ENCODE measurements around the gene CHAD. TPM values are rescaled to one million over a fixed set of nuclear protein-coding genes. Genes with fewer than 3 reads are reported as not detected.
"Not testable (repeated sequence)": the region's sequence is repeated elsewhere in the genome, so short reads cannot be mapped to it uniquely, and the experiment has no call there.

Gene CHAD
- polyA plus RNA-seq, 3 donors, result 2.0 to 4.0 (median 3.6) TPM

DNA sequence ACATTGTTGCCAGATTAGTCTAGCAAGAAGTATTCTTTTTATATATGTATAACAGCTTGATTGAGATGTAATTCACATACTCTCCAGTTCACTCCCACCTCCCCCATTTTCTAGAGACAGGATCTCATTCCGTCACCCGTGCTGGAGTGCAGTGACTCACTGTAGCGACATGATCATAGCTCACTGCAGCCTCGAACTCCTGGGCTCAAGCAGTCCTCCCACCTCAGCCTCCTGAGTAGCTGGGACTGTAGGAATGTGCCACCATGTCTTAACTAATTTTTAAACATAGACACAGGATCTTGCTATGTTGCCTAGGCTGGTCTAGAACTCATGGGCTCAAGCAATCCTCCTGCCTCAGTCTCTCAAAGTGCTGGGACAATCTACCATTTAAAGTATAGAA, 6.7 kb upstream of the CHAD start:
- no peak for DNase-seq

DNA sequence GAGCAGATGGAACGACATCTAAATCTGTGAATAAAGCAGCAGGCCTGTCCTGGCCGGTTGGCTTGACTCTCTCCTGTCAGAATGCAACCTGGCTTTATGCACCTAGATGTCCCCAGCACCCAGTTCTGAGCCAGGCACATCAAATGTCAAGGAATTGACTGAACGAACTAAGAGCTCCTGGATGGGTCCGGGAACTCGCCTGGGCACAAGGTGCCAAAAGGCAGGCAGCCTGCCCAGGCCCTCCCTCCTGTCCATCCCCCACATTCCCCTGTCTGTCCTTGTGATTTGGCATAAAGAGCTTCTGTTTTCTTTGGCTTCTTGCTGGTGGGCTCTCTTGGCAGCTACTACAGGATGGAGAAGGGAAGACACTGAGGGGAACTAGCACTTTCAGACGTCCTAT, 5.8 kb upstream of the CHAD start:
- DNase-seq, result no peak

DNA sequence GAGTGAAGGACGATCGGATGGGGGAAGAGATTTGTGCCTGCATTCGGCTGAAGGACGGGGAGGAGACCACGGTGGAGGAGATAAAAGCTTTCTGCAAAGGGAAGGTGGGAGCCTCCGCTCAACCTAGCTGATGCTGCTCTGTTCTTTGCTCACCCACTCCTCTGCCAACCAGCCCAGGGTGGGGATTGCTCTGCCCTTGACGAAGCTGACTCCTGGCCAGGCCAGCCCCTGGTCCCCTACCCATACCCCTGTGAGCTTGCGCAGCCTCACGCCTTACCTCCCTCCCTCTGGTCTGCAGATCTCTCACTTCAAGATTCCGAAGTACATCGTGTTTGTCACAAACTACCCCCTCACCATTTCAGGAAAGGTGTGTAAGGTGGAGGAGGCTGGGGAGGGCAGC, 5.2 kb upstream of the CHAD start:
- no peak for DNase-seq

DNA sequence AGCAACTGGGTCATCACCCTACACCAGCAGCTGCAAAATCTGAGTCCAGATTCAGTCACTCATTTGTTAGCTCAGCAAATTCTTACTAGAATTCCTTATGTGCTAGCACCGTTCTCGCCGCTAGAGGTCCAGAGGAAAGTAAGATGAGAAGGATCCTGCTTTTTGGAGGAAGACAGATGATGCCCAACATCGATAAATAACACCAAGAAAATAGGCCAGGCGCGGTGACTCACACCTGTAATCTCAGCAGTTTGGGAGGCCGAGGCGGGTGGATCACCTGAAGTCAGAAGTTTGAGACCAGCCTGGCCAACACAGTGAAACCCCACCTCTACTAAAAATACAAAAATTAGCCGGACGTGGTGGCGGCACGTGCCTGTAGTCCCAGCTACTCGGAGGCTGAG, 4.1 kb upstream of the CHAD start:
- DNase-seq, result not testable (repeated sequence)

DNA sequence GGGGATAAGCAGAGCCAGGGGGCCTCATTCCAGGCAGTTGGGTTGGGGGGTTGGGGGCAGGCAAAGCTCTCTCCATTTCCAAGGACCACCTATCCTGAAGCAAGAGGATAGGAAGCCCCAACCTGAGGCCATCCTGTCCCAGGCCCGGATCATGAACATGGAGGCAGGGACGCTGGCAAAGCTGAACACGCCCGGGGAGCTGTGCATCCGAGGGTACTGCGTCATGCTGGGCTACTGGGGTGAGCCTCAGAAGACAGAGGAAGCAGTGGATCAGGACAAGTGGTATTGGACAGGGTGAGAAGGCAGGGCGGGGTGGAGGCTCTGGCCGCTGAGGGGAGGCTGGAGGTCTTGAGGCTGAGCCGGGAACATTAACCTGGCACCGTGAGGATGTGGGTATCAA, 3.6 kb upstream of the CHAD start:
- DNase-seq, result no peak

DNA sequence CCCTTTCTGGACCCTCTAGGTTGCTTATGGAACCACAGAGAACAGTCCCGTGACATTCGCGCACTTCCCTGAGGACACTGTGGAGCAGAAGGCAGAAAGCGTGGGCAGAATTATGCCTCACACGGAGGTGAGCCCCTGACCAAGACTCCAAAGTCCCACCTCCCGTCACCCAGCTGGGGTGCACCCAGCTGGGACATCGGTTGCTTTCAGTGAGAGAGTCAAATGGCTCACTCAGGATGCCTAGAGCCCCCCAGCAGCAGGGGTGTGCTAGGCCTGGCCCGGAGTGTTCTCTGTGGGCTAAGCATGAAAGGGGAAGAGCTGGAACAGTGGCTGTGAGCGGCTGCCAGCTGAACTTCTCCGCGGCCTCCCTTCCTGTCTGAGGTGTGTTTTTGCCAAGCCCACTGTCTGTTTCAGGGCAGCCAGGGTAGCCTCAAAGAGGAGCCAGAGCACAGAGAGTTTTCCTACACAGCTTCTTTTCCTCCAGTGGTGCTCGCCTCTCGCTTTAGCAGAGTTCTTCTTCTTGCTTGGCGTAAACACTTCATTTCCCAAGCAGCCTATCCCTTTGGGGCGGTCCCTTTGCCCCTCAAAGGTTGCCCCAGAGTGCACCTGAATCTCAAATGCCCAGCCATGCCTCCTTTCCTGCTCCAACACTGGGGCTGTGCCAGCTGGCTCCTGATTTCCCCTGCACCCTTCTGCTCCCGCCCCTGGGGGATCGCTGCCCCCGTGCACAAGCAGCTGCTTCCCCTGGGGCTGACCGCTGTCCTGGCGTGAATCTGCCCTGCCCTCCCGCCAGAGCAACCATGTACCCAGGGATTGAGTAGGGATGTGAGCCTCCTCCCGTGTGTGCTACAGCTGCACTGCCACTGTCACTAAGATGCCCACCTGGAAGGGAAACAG, 2.6 kb upstream of the CHAD start:
- DNase-seq, result no peak

DNA sequence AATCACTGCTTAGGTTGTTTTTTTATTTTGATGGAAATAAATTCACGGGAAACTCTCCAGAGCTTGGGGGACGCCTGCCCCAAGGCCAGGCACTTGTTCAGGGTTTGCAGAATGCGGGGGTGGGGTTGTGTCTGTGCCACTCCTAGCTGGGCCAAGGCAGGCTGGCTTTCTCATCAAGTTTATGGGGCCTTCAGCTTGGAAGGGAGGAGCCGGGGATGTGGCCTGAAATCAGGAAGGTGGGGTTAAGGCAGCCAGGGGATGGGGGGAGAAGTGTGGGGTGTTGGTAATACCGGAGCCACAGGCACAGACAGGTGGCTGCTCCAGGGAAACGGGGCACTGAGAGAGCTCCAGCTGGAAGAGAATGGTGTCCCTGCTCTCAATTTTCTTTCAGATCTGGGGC, 1.7 kb upstream of the CHAD start:
- DNase-seq, result no peak

DNA sequence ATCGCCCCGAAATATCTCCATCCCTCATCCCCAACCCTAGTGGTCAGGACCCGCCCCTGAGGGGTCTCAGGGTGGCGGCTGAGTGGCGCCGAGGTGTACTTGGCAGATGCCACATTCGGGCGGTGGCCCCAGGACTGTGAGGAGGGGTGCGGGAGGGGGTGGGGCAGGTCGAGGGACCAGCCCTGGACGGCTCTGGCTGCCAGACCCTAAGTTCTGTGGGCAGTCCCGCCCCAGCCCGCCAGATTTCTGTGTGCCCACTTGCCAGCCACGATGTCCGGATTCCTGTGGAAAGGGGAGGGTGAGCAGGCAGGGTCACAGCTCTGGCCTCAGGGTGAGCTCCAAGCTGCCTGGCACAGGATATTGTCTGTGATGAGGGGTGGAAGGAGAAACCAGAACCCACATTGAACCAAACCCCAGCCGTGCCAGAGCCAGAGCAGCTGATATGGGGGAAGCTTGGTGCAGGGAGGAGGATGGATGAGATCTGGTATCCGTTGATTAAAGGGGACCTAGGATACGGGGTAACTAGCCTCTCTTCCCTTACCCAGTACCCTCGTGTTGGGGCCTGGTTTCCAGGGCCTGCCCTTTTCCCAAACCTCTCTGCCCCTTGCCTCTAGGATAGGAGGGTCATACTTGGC, 1.1 kb upstream of the CHAD start:
- no peak for DNase-seq

DNA sequence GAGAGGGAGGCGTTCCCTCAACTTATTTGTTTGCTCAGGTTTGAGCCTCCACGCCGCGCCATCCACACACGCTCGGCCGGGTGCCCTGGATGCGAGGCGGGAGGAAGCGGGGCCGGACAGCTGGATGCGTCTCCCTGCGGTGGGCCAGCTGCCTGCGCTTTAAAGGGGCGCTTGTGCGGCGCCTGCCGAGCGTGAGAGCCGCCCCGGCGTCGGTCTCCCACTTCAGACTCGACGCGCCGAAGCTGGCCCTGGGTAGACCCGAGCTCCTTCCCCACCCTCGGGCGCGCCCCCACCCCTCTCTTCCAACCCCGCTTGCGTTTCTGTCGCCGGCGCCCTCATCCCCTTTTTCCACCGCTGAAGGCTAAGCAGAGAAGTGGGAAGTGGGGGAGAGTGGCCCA, 527 bp upstream of the CHAD start:
- no peak for DNase-seq

DNA sequence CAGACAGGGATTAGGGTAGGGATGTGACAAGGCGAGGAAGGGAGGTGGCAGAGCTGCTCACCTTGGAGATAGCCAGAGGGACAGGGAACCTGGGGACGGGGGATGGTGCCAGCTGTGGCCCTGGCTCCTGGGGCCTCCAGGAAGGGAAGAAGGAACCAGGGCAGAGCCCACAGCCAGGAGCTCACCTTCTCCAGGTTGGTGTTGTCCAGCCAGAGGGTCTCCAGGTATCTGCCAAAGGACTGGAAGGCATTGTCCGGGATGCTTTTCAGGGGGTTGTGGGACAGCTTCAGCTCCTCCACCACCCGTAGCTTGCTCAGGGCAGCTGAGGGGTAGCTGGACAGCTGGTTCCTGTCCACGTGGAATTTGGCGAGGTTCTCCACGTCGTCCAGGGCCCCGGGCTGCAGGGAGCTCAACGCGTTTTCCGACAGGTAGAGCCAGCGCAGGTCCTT, 801 bp downstream of the CHAD start:
- no peak for DNase-seq

DNA sequence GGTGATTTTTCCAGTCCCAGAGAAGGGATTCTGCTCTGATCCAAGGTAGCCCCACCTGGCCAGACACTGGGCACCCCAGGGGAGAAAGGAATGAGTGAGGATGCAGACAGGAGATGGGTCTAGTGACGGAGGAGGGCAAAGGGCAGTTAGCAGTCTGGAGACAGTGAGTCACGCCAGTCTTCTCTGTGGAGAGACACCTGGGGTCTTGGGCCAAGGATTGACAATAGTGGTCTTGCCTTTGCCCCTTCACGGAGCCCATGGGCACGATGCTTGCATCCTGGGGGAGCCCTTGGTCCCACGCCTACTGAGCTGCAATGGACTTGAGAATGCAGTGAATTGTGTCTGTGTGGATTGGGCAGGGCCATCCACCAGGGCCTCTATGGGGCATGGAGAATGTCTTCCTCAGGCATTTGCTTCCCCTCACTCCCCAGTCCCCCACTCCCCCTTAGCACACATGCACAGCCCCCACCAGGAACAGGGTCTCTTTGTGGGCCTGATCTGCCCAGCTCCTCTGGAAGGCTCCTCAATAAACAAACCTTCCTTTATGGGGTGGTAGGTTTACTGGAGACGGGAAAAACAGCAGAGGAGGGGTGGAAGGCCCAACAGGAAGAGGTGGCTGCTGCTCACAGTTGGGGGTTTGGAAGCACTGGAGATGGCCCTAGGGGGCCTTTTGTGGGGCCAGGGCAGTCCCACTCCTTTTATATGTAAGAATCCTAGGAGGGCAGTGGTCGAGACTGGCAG, 1.4 kb downstream of the CHAD start:
- DNase-seq, result no peak

DNA sequence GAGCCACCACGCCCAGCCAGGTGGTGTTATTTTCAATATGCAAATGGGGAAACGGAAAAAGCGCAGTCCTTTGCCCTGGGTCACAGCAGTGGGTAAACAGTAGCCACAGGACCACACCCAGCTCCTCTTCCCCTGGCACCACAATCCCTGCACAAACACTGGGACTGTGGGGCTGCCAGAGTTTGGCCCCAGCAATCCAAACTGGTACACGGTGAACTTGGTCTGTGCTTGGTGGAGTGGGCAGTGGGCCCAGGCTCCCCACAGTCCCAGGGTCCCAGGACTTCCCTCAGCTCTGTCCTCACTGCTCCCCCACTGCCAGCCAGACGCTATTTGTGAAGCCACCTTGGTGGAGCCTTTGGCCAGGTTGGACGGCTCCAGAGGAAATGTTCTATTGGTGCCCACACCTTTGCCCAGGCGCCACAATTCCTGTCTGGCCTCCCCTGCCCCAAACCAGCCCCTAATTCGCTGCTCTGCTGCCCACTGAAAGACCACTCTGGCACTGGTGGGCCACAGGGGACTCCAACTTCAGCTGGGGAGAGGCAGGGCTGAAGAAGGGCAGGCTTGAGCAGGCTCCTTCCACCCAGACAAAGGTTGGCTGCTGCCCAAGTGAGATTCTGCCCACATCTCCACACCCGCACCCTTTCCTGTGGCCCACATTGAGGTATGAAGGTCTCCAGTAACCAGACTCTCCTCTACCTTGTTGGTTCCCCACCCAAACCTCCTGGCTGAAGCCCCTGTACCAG, 2.1 kb downstream of the CHAD start:
- no peak for DNase-seq

DNA sequence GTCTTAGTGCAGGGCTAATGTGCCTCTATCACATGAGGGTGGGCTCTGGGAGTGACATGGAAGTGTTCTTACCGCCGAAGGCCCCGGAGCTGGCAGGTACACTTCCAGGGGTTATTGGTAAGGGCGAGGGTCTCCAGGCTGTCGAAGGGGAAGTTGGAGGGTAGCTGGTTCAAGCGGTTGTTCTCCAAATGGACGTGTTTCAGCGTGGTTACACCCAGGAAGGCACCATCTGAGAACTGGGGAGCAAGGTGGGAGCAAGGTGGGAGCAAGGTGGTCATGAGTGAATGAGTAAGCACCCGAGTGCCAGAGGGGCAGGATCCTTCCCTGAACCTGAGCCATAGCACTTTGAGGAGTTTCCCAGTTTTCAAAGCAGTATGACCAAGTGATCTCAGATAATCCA, 3.0 kb downstream of the CHAD start:
- DNase-seq, result no peak

DNA sequence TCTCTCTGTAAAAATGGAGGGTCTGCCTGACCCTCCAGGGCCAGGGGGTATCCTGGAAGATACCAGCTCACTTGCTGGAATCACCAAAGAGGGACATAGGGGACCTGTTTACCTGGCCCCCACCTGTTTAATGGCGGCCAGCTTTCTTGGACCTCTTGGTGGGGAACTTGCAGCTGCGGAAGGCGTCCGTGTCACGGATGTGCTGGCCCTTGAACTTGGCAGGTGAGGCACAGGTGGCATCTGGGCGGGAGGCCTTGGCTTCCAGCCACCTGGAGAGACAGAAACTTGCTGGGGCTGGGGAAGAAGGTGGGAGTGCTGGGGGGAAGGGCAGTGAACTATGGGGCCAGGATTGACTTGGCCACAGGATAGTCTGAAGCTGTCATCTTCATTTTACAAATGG, 3.5 kb downstream of the CHAD start:
- no peak for DNase-seq

DNA sequence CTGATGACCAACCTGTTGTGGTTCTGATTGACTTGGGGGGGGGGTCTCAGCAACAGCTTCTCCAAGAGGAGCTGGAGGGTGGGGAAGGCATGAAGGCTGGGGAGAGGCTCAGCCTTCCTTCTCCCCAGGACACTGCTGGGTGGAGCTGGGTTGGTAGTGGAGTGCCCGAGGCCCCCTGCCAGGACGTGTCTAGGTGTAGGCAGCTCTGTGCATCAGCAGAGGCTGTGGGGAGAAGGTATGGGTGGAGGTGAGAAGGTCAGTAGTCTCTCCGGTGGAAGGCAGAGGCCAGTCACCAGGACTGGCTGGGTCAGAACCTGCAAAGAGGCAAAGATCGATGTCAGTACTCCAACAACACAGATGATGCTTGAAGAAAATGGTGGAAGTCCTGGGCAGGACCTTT, 3.9 kb downstream of the CHAD start:
- DNase-seq, result no peak

DNA sequence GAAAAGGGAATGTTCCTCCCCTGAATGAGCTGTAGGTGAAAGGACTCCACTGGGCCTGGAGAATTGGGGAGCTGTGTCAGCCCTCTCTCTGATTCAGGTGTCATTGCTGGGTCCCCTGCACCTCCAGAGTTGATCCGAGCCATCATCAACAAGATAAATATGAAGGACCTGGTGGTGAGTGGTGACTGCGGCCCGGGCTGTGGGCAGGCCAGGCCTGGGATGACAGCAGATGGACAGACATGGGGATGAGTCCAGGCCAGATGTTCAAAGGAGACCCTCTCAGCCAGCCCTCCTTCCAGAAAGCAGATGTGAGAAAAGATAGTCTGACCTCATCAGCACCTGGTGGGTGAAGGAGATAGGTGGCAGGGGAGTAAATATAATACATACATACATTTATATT, 4.6 kb downstream of the CHAD start:
- DNase-seq, result no peak

DNA sequence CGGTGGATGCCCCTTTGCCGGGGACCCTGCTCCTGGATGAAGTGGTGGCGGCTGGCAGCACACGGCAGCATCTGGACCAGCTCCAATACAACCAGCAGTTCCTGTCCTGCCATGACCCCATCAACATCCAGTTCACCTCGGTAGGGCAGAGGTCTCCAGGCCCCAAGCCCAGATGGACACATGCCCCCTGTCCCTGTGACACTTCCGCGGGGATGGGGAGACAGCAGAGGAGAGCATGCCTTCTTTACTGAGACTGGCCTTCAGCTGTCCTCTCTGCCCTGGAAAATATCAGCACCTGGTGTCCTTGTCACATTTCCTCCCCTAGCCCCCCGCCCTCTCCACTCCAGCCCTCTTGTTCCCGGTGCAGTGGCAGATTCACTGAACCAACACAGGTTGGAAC, 6.2 kb downstream of the CHAD start:
- DNase-seq, result no peak

DNA sequence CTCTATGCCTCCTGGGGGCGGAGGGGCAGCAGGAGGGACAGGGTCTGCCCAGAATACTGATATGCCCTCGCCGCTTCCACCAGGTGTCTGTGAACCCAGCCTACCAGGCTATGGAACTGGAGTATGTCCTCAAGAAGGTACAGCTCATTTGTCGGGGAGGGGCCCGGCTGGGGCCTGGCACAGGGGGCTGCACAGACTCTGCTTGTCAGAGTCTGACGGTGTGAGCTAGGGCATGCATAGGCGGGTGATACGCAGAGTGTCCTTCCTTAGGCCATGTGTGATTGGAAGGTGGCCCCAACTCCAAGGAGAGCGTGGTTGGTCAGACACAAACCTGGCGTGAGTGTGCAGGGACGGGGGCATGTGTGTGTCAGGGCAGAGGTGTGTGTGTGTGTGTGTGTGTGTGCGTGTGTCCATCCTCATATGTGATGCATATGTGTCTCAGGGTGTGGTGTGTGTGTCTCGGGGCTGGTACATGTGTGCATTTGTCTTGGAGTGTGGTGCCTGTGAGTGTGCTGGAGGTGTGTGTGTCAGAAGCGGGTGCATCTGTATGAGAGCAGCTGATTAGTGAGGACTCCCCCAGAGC, 7.0 kb downstream of the CHAD start:
- DNase-seq, result no peak

DNA sequence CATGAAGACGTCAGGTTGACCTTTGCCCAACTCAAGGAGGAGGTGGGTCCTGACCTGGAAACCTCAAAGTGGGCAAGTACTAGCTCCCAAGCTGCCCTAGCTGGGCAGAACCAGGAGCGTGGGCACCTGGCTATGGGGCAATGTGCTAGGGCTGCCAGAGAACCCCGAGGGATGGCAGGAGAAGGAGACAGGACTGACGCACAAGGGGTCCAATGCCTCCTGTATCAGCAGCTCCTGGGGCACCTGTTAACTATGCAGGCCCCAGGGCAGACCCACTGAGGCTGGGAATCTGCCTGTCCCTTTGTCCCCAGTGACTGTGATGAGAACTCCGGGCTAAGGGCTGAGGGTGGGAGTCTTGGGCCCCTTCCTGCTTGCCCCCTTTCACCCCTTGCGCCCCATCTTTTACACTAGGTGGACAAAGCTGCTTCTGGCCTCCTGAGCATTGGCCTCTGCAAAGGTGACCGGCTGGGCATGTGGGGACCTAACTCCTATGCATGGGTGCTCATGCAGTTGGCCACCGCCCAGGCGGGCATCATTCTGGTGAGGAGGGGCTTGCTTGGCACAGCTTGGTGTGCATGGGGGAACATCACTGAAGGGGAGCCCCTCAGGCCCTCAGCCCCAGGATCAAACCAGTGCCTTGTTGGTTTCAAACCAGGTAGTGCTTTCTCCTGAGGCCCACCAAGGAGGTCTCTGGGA, 7.7 kb downstream of the CHAD start:
- DNase-seq, result no peak

DNA sequence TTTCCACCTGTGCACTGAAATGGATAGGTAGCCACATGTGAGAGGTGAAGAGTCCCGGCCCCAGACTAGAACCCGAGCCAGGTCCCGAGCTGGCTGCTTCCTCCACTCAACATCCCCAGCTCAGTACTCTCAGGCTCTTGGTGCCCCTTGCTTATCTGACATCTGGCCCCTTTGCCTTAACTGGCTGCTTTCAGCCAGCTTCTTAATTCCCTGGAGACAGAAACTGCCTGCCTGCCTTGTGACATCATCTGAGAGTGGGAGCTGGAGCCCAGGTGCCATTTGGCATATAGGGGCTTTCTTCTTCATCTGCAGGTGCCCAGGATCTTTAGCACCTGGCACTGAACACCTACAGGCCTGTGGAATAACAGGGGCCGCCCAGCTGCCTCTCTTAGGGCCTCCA, 8.9 kb downstream of the CHAD start:
- DNase-seq, result no peak
